ENCODE data around the gene BRSK2. TPM values are rescaled to one million over a fixed set of nuclear protein-coding genes. Genes with fewer than 3 reads are reported as not detected.

The BRSK2 gene
- total RNA-seq, 1 donor from 2014 or later, result 0.11 TPM

DNA sequence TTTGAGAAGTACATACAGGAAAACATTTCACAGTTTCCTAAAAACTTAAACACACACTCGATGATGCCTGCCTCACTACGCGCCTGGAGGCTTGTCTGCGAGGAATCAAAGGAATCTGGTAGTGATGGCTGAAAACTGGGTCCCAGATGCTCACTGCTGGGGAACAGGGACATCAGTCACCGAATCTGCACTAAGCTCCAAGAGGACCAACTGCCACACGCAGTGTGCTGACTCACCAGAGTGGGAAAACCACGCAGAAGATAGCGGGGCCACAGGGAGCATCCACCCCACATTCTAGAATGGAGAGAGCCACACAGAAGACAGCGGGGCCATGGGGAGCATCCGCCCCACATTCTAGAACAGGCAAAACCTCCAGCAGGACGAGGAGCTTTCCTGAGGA, 121.2 kb downstream of the BRSK2 start:
- ChIA-PET CTCF (no interaction called here), POLR2A (no interaction called here)
- ATAC-seq (ENCODE audit: low read depth) (no peak), DNase-seq (no peak)
- peaks cover 54% of the 10 kb centered on the region for H3K4me1 Mint-ChIP-seq
- H3K36me3 Mint-ChIP-seq (ENCODE audit: low read depth), result peaks cover 10% of the 10 kb centered on the region
- no peaks in the 10 kb centered on the region for H3K9me3 Mint-ChIP-seq
- intact Hi-C loops (cut with micrococcal nuclease), result no loop called here
- no peak overlapping the region for H3K27ac Mint-ChIP-seq
- no peaks in the 10 kb centered on the region for H3K27me3 Mint-ChIP-seq
- TF ChIP-seq, protein P1, sequence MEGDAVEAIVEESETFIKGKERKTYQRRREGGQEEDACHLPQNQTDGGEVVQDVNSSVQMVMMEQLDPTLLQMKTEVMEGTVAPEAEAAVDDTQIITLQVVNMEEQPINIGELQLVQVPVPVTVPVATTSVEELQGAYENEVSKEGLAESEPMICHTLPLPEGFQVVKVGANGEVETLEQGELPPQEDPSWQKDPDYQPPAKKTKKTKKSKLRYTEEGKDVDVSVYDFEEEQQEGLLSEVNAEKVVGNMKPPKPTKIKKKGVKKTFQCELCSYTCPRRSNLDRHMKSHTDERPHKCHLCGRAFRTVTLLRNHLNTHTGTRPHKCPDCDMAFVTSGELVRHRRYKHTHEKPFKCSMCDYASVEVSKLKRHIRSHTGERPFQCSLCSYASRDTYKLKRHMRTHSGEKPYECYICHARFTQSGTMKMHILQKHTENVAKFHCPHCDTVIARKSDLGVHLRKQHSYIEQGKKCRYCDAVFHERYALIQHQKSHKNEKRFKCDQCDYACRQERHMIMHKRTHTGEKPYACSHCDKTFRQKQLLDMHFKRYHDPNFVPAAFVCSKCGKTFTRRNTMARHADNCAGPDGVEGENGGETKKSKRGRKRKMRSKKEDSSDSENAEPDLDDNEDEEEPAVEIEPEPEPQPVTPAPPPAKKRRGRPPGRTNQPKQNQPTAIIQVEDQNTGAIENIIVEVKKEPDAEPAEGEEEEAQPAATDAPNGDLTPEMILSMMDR (IDR thresholded peaks at IDR 0.05), result no peak
- H3K4me3 Mint-ChIP-seq, result no peak overlapping the region

DNA sequence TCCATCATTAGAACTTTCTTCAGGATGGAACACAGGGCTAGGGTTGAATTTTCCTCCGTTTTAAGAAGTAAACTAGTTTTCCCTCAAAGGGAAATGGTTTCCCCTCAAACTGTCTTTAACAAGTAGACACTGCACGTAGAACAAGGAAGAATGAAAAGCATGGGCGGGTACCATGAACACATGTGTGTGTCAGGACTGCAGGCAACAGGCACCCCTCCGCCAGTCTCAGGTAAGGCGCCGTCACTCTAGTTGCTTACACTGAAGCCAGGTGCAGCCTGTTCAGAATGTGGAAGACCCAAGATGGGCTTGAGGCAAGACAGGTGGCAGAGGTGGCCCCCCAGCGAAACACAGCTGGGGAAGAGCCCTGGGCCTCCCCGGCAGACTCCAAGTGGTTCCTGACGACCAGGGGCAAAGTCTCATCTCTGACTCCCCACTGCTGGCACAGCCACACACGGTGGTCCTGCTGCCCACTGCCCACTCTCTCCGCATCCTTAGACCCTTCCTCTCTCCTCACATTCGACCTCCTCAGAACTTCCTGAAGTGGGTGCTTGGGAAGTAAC, 122.3 kb downstream of the BRSK2 start:
- H3K4me3 Mint-ChIP-seq, result no peak overlapping the region
- no peaks in the 10 kb centered on the region for H3K27me3 Mint-ChIP-seq
- H3K27ac Mint-ChIP-seq, result no peak overlapping the region
- H3K36me3 Mint-ChIP-seq (ENCODE audit: low read depth), result peaks cover 10% of the 10 kb centered on the region
- peaks cover 56% of the 10 kb centered on the region for H3K4me1 Mint-ChIP-seq
- TF ChIP-seq, protein P1 (IDR thresholded peaks at IDR 0.05), result no peak
- POLR2A ChIA-PET, result no interaction called here
- CTCF ChIA-PET, result no interaction called here
- intact Hi-C loops (cut with micrococcal nuclease), result no loop called here
- ATAC-seq (ENCODE audit: low read depth), result no peak
- no peak for DNase-seq
- no peaks in the 10 kb centered on the region for H3K9me3 Mint-ChIP-seq

Other genes starting within 250 kb of the BRSK2 start
- gene MUC5AC, start 232.0 kb upstream of the BRSK2 start, total RNA-seq, result not detected in 2 replicates
- not detected in 2 replicates for gene MUC5B, start 166.9 kb upstream of the BRSK2 start, total RNA-seq
- gene TOLLIP, start 80.3 kb upstream of the BRSK2 start, total RNA-seq, result 40.5 and 46.4 TPM in 2 replicates
- gene MOB2, start 96.8 kb downstream of the BRSK2 start, total RNA-seq, result 29.5 and 34.4 TPM in 2 replicates
- gene DUSP8, start 182.3 kb downstream of the BRSK2 start, total RNA-seq, result 1.3 and 1.7 TPM in 2 replicates
- gene KRTAP5-1, start 195.3 kb downstream of the BRSK2 start, total RNA-seq, result not detected in 2 replicates
- not detected in 2 replicates for gene KRTAP5-2, start 208.4 kb downstream of the BRSK2 start, total RNA-seq
- not detected in 2 replicates for gene KRTAP5-3, start 218.5 kb downstream of the BRSK2 start, total RNA-seq
- not detected in 2 replicates for gene KRTAP5-4, start 232.2 kb downstream of the BRSK2 start, total RNA-seq
- gene KRTAP5-5, start 239.8 kb downstream of the BRSK2 start, total RNA-seq, result not detected in 2 replicates

Measured in activated B cell treated with CpG ODN at 0.5 μM for 24 hours (primary cell).